HCT116 (cell line): ENCODE measurements around the gene FOXO6. TPM values are rescaled to one million over a fixed set of nuclear protein-coding genes. Genes with fewer than 3 reads are reported as not detected.

Experiments used
- ATAC-seq: fragments of 200-7000 bp; cut with Tn5 transposase; 2 replicates; pipeline ENCODE4 v1.9.1; 2020; ENCODE audit warnings: mild to moderate bottlenecking, moderate library complexity
- BruUV-seq: library from RNA; stranded (reverse); fragments of 400-500 nt; replicated peaks from 2 replicates; lab custom pipeline; 2021; lab: Mats Ljungman, UMichigan
- CTCF ChIA-PET: fragments of 300-600 bp; sonication (Branson Sonifier 250); formaldehyde crosslinking; loops from one replicate; lab custom pipeline; 2021; ENCODE audit warnings: antibody characterized with exemption; lab: Charles Lee
- POLR2A ChIA-PET: fragments of 300-600, 350-600 bp; sonication (Branson Sonifier 250); formaldehyde crosslinking; loops from one replicate; lab custom pipeline; 2021; ENCODE audit warnings: antibody characterized with exemption; lab: Charles Lee
- RAD21 ChIA-PET, 2 experiments: fragments of 300-600 bp; sonication (Branson Sonifier 250); formaldehyde crosslinking; loops; one replicate each; lab custom pipeline; 2023; ENCODE audit warnings: low total read pairs in 2 of 2; ENCODE audit not compliant: uncharacterized antibody in 2 of 2, unreplicated experiment in 2 of 2, low non-redundant PET in 1 of 2; lab: Charles Lee
- DNase-seq: peaks from one replicate; pipeline ENCODE4 v3.0.0-alpha.2; 2010; ENCODE audit warnings: low read depth, low spot score
- H2AFZ ChIP-seq: fragments of 200-600 bp; shearing (Covaris generic), sonication (generic); 2 replicates; pipeline ENCODE4 v1.6.1; 2017; ENCODE audit warnings: low read depth, mixed run types, mixed read lengths, antibody characterized with exemption, low read length; ENCODE audit not compliant: poor library complexity, severe bottlenecking
- H3K27ac ChIP-seq: 2 replicates; pipeline ENCODE4 v1.5.1; 2012; ENCODE audit warnings: low read depth, low read length
- H3K27me3 ChIP-seq: fragments of 200-600 bp; sonication (generic); 2 replicates; pipeline ENCODE4 v1.6.1; 2016; ENCODE audit warnings: mixed run types, low read length, mixed read lengths; ENCODE audit not compliant: insufficient read depth
- H3K36me3 ChIP-seq, 2 experiments: fragments of 200-500 bp in 1 of 2; fragments of 200-600 bp in 1 of 2; sonication (Bioruptor generic) in 1 of 2; sonication (generic) in 1 of 2; 2 replicates each; pipeline versions ENCODE4 v1.5.1 to v1.6.1; 2014 to 2016; ENCODE audit warnings: low read length in 2 of 2, inconsistent platforms in 1 of 2, mixed read lengths in 1 of 2, mixed run types in 1 of 2; ENCODE audit not compliant: insufficient read depth in 2 of 2, control insufficient read depth in 1 of 2
- H3K4me1 ChIP-seq, 2 experiments: fragments of 200-600 bp in 1 of 2; sonication (generic) in 1 of 2; 2 replicates each; pipeline versions ENCODE4 v1.5.1 to v1.6.1; 2012 to 2017; ENCODE audit warnings: low read length in 2 of 2, inconsistent platforms in 1 of 2, mild to moderate bottlenecking in 1 of 2, mixed read lengths in 1 of 2, mixed run types in 1 of 2, moderate library complexity in 1 of 2; ENCODE audit not compliant: insufficient read depth in 2 of 2, control insufficient read depth in 1 of 2
- H3K4me2 ChIP-seq: fragments of 200-600 bp; sonication (generic); 2 replicates; pipeline ENCODE4 v1.6.1; 2017; ENCODE audit warnings: mixed run types, low read length, mixed read lengths
- H3K4me3 ChIP-seq, 2 experiments: fragments of 200-600 bp in 1 of 2; sonication (generic) in 1 of 2; replicated peaks in 1 of 2; 2 replicates each; pipeline ENCODE4 v1.5.1; 2011 to 2016; ENCODE audit warnings: low read length in 2 of 2, control low read depth in 1 of 2, low read depth in 1 of 2, mild to moderate bottlenecking in 1 of 2, mixed read lengths in 1 of 2, mixed run types in 1 of 2
- H3K79me2 ChIP-seq: fragments of 200-600 bp; sonication (generic); 2 replicates; pipeline ENCODE4 v1.6.1; 2017; ENCODE audit warnings: mild to moderate bottlenecking, mixed run types, low read length, moderate library complexity, mixed read lengths; ENCODE audit not compliant: insufficient read depth
- H3K9ac ChIP-seq: fragments of 200-600 bp; sonication (generic); 2 replicates; pipeline ENCODE4 v1.6.1; 2016; ENCODE audit warnings: low read length, mixed read lengths
- H3K9me2 ChIP-seq: fragments of 200-600 bp; sonication (generic), shearing (Covaris generic); 2 replicates; pipeline ENCODE4 v1.6.1; 2017; ENCODE audit warnings: mixed run types, mild to moderate bottlenecking, moderate library complexity; ENCODE audit not compliant: insufficient read depth
- H3K9me3 ChIP-seq, 2 experiments: fragments of 200-500 bp in 1 of 2; fragments of 200-600 bp in 1 of 2; sonication (Bioruptor generic) in 1 of 2; sonication (generic) in 1 of 2; 2 replicates each; pipeline ENCODE4 v1.6.1; 2014 to 2017; ENCODE audit warnings: low read length in 2 of 2, mixed read lengths in 2 of 2, inconsistent platforms in 1 of 2, low read depth in 1 of 2, mild to moderate bottlenecking in 1 of 2, mixed run types in 1 of 2, moderate library complexity in 1 of 2; ENCODE audit not compliant: control insufficient read depth in 1 of 2, insufficient read depth in 1 of 2
- H4K20me1 ChIP-seq: fragments of 200-600 bp; sonication (generic), shearing (Covaris generic); 2 replicates; pipeline ENCODE4 v1.6.1; 2017; ENCODE audit warnings: mixed run types, mild to moderate bottlenecking, moderate library complexity; ENCODE audit not compliant: insufficient read depth
- ATF3 ChIP-seq: IDR thresholded peaks from 2 replicates; pipeline ENCODE4 v1.6.1; 2012
- CBX3 ChIP-seq: IDR thresholded peaks from 2 replicates; pipeline ENCODE4 v1.6.1; 2012; ENCODE audit warnings: low read depth
- ELF1 ChIP-seq: IDR thresholded peaks from 2 replicates; pipeline ENCODE4 v1.6.1; 2012; ENCODE audit warnings: low read depth, borderline replicate concordance
- EZH2 ChIP-seq: fragments of 200-600 bp; sonication (generic); IDR thresholded peaks from 2 replicates; pipeline ENCODE4 v1.6.1; 2017; ENCODE audit warnings: antibody characterized with exemption, mixed run types
- MAX ChIP-seq: IDR thresholded peaks from 2 replicates; pipeline ENCODE4 v1.6.1; 2012
- SIN3A ChIP-seq: IDR thresholded peaks from 2 replicates; pipeline ENCODE4 v1.6.1; 2012; ENCODE audit warnings: low read depth
- SRF ChIP-seq: IDR thresholded peaks from 2 replicates; pipeline ENCODE4 v1.6.1; 2012; ENCODE audit warnings: low read depth
- YY1 ChIP-seq: IDR thresholded peaks from 2 replicates; pipeline ENCODE4 v1.6.1; 2011; ENCODE audit warnings: low read length, low read depth, moderate library complexity, mild to moderate bottlenecking; ENCODE audit not compliant: insufficient replicate concordance; ENCODE audit errors: extremely low read depth
- intact Hi-C: fragments of 100-400 bp; cut with micrococcal nuclease; formaldehyde crosslinking; loops from 2 replicates; pipeline ENCODE4 v1.10.0; 2022
- total RNA-seq: library from RNA; stranded (reverse); gene quantifications from one replicate; pipeline ENCODE4 v1.2.1, GENCODE V29; 2021; ENCODE audit not compliant: unreplicated experiment
- TF ChIP-seq, protein P1 (sequence below): IDR thresholded peaks from 2 replicates; pipeline ENCODE4 v1.6.1; 2012; ENCODE audit warnings: low read depth

Gene FOXO6
- total RNA-seq, 1 experiment from 2014 or later: 7.0 TPM

GRCh38 chr1:41394369-41394744 lies 33.1 kb downstream of the FOXO6 start (continued):
- TF ChIP-seq, protein P1, sequence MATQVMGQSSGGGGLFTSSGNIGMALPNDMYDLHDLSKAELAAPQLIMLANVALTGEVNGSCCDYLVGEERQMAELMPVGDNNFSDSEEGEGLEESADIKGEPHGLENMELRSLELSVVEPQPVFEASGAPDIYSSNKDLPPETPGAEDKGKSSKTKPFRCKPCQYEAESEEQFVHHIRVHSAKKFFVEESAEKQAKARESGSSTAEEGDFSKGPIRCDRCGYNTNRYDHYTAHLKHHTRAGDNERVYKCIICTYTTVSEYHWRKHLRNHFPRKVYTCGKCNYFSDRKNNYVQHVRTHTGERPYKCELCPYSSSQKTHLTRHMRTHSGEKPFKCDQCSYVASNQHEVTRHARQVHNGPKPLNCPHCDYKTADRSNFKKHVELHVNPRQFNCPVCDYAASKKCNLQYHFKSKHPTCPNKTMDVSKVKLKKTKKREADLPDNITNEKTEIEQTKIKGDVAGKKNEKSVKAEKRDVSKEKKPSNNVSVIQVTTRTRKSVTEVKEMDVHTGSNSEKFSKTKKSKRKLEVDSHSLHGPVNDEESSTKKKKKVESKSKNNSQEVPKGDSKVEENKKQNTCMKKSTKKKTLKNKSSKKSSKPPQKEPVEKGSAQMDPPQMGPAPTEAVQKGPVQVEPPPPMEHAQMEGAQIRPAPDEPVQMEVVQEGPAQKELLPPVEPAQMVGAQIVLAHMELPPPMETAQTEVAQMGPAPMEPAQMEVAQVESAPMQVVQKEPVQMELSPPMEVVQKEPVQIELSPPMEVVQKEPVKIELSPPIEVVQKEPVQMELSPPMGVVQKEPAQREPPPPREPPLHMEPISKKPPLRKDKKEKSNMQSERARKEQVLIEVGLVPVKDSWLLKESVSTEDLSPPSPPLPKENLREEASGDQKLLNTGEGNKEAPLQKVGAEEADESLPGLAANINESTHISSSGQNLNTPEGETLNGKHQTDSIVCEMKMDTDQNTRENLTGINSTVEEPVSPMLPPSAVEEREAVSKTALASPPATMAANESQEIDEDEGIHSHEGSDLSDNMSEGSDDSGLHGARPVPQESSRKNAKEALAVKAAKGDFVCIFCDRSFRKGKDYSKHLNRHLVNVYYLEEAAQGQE: no peak
- TF ChIP-seq MAX: no peak

GRCh38 chr1:41394959-41395956 lies 34.0 kb downstream of the FOXO6 start:
- no peaks in the 10 kb centered on the region for H3K9me2 ChIP-seq
- H3K36me3 ChIP-seq: no peaks in the 10 kb centered on the region
- BruUV-seq: no TSS peak
- ChIA-PET RAD21 (no interaction called here), POLR2A (no interaction called here), CTCF (no interaction called here)
- H3K27ac ChIP-seq: no peak overlapping the region
- no peaks in the 10 kb centered on the region; a peak in 1 of 4 replicates for H3K4me1 ChIP-seq
- ATAC-seq (peak; percentile 60), DNase-seq (no peak)
- no peak overlapping the region for H3K4me3 ChIP-seq
- H4K20me1 ChIP-seq: no peaks in the 10 kb centered on the region
- intact Hi-C loops: no loop called here
- TF ChIP-seq YY1 (no peak), CBX3 (no peak), SRF (no peak), EZH2 (no peak), ELF1 (no peak), ATF3 (no peak), SIN3A (no peak)
- H2AFZ ChIP-seq: no peak overlapping the region
- H3K9ac ChIP-seq: no peak overlapping the region
- peaks cover 0 to 3% of the 10 kb centered on the region in 2 experiments; a peak in 1 of 4 replicates for H3K9me3 ChIP-seq
- no peaks in the 10 kb centered on the region; the same call in 1 of the 2 replicates for H3K27me3 ChIP-seq
- H3K4me2 ChIP-seq: no peak overlapping the region
- H3K79me2 ChIP-seq: no peaks in the 10 kb centered on the region
